MV-4-11 (cell line): ENCODE results near the gene CELA2A.
"Not testable (repeated sequence)": the region's sequence is repeated elsewhere in the genome, so short reads cannot be mapped to it uniquely, and the experiment has no call there.

ENCODE experiments used
- DNase-seq: peaks from one replicate; lab custom pipeline; 2025; lab: John Stamatoyannopoulos, UW

The CELA2A gene

GRCh38 chr1:15501208-15502032 is 44.9 kb downstream of the CELA2A start:
- peak; percentile 44 for DNase-seq

- DNase-seq = no peak
Measured at GRCh38 chr1:15504436-15504835, 47.9 kb downstream of the CELA2A start.

GRCh38 chr1:15506831-15507230 is 50.3 kb downstream of the CELA2A start:
- DNase-seq = no peak

- DNase-seq = no peak
Measured at GRCh38 chr1:15507278-15507677, 50.7 kb downstream of the CELA2A start.

- DNase-seq = no peak
Measured at GRCh38 chr1:15508700-15509487, 52.4 kb downstream of the CELA2A start.

GRCh38 chr1:15509586-15509985 is 53.1 kb downstream of the CELA2A start:
- no peak for DNase-seq

- DNase-seq = no peak
Measured at GRCh38 chr1:15510611-15511405, 54.3 kb downstream of the CELA2A start.

- DNase-seq = no peak
Measured at GRCh38 chr1:15513192-15513591, 56.7 kb downstream of the CELA2A start.

GRCh38 chr1:15513919-15514318 is 57.4 kb downstream of the CELA2A start:
- DNase-seq = no peak

- DNase-seq = not testable (repeated sequence)
Measured at GRCh38 chr1:15514557-15514956, 58.0 kb downstream of the CELA2A start.

GRCh38 chr1:15515022-15515663 is 58.6 kb downstream of the CELA2A start:
- DNase-seq = peak; percentile 77

- DNase-seq = no peak
Measured at GRCh38 chr1:15519625-15520024, 63.1 kb downstream of the CELA2A start.

GRCh38 chr1:15521206-15521906 is 64.8 kb downstream of the CELA2A start:
- DNase-seq = peak; percentile 37
